Liver (tissue), 9 donors: ENCODE data around the gene EZH1. TPM values are rescaled to one million over a fixed set of nuclear protein-coding genes. Genes with fewer than 3 reads are reported as not detected.

ENCODE experiments used
- DNase-seq: peaks from one replicate; pipeline ENCODE4 v3.0.0-alpha.2; 2017; ENCODE audit warnings: low spot score
- H3K27ac ChIP-seq, 2 donors: one replicate each; pipeline ENCODE4 v1.7.0; 2013; ENCODE audit warnings: inconsistent platforms in 2 of 2, low read length in 2 of 2, control low read depth in 1 of 2, low read depth in 1 of 2, mild to moderate bottlenecking in 1 of 2
- H3K27me3 ChIP-seq, 4 donors: one replicate each; pipeline versions ENCODE4 v1.6.1 to v1.7.0; 2013; ENCODE audit warnings: low read length in 3 of 4, inconsistent platforms in 1 of 4, mild to moderate bottlenecking in 1 of 4, moderate library complexity in 1 of 4; ENCODE audit not compliant: control insufficient read depth in 4 of 4, insufficient read depth in 4 of 4
- H3K36me3 ChIP-seq, 4 donors: one replicate each; pipeline versions ENCODE4 v1.6.1 to v1.7.0; 2013; ENCODE audit warnings: low read length in 3 of 4, mild to moderate bottlenecking in 3 of 4, low read depth in 1 of 4, moderate library complexity in 1 of 4; ENCODE audit not compliant: control insufficient read depth in 4 of 4, insufficient read depth in 3 of 4
- H3K4me1 ChIP-seq, 4 donors: one replicate each; pipeline versions ENCODE4 v1.6.1 to v1.7.0; 2013; ENCODE audit warnings: low read length in 3 of 4, mild to moderate bottlenecking in 3 of 4, moderate library complexity in 1 of 4; ENCODE audit not compliant: control insufficient read depth in 4 of 4, insufficient read depth in 4 of 4
- H3K4me3 ChIP-seq, 3 donors: one replicate each; pipeline versions ENCODE4 v1.6.1 to v1.7.0; 2013; ENCODE audit warnings: low read length in 3 of 3, control low read depth in 1 of 3, low read depth in 1 of 3, mild to moderate bottlenecking in 1 of 3
- H3K9ac ChIP-seq, 2 donors: one replicate each; pipeline ENCODE4 v1.7.0; 2013; ENCODE audit warnings: low read length in 2 of 2, mild to moderate bottlenecking in 2 of 2, moderate library complexity in 2 of 2, control low read depth in 1 of 2, low read depth in 1 of 2
- H3K9me3 ChIP-seq, 4 donors: one replicate each; pipeline versions ENCODE4 v1.6.1 to v1.7.0; 2013; ENCODE audit warnings: low read length in 3 of 4; ENCODE audit not compliant: control insufficient read depth in 4 of 4
- ATF3 ChIP-seq: IDR thresholded peaks from 2 replicates; pipeline ENCODE4 v1.6.1; 2016; ENCODE audit warnings: antibody characterized with exemption
- CTCF ChIP-seq: fragments of 150-350 bp; IDR thresholded peaks from 2 replicates; pipeline ENCODE4 v1.5.1; 2017; ENCODE audit warnings: improper control_type of control experiment, low read depth, low read length; ENCODE audit not compliant: missing input control
- EGR1 ChIP-seq, 2 donors: IDR thresholded peaks; 2 replicates each; pipeline ENCODE4 v1.6.1; 2016 to 2018; ENCODE audit warnings: antibody characterized with exemption in 2 of 2, low read depth in 2 of 2
- FOXA2 ChIP-seq: IDR thresholded peaks from 2 replicates; pipeline ENCODE4 v1.6.1; 2016; ENCODE audit warnings: antibody characterized with exemption
- GABPA ChIP-seq, 2 donors: IDR thresholded peaks in 1 of 2; conservative IDR thresholded peaks in 1 of 2; 2 replicates each; pipeline ENCODE4 v1.6.1; 2016; ENCODE audit warnings: antibody characterized with exemption in 2 of 2, mild to moderate bottlenecking in 1 of 2, moderate library complexity in 1 of 2
- HNF4A ChIP-seq, 2 donors: conservative IDR thresholded peaks; 2 replicates each; pipeline ENCODE4 v1.6.1; 2016; ENCODE audit warnings: antibody characterized with exemption in 2 of 2, mild to moderate bottlenecking in 2 of 2
- HNF4G ChIP-seq: IDR thresholded peaks from 2 replicates; pipeline ENCODE4 v1.6.1; 2016; ENCODE audit warnings: antibody characterized with exemption
- JUND ChIP-seq, 2 donors: IDR thresholded peaks; 2 replicates each; pipeline ENCODE4 v1.6.1; 2016; ENCODE audit warnings: antibody characterized with exemption in 2 of 2
- MAX ChIP-seq: IDR thresholded peaks from 2 replicates; pipeline ENCODE4 v1.6.1; 2016; ENCODE audit warnings: antibody characterized with exemption
- NR2F2 ChIP-seq: IDR thresholded peaks from 2 replicates; pipeline ENCODE4 v1.6.1; 2016; ENCODE audit warnings: antibody characterized with exemption
- RAD21 ChIP-seq, 2 donors: IDR thresholded peaks; 2 replicates each; pipeline ENCODE4 v1.6.1; 2016; ENCODE audit warnings: antibody characterized with exemption in 2 of 2, mild to moderate bottlenecking in 2 of 2
- REST ChIP-seq: IDR thresholded peaks from 2 replicates; pipeline ENCODE4 v1.6.1; 2016; ENCODE audit warnings: antibody characterized with exemption, mild to moderate bottlenecking
- RXRA ChIP-seq, 2 donors: IDR thresholded peaks; 2 replicates each; pipeline ENCODE4 v1.6.1; 2017 to 2018; ENCODE audit warnings: antibody characterized with exemption in 2 of 2, mild to moderate bottlenecking in 1 of 2
- SP1 ChIP-seq: IDR thresholded peaks from 2 replicates; pipeline ENCODE4 v1.6.1; 2018; ENCODE audit warnings: antibody characterized with exemption, mild to moderate bottlenecking
- TAF1 ChIP-seq: conservative IDR thresholded peaks from 2 replicates; pipeline ENCODE4 v1.6.1; 2016; ENCODE audit warnings: antibody characterized with exemption, mild to moderate bottlenecking
- YY1 ChIP-seq: IDR thresholded peaks from 2 replicates; pipeline ENCODE4 v1.6.1; 2016; ENCODE audit warnings: antibody characterized with exemption, mild to moderate bottlenecking
- ZBTB33 ChIP-seq: IDR thresholded peaks from 2 replicates; pipeline ENCODE4 v1.6.1; 2016; ENCODE audit warnings: antibody characterized with exemption
- WGBS: extraction: QIAGEN DNeasy Blood & Tissue Kit; methylation state at CpG from one replicate; pipeline ENCODE4 v1.1.7; 2013; 5-methylcytosine and 5-hydroxymethylcytosine counted together
- polyA plus RNA-seq, 2 donors: library from polyadenylated mRNA; stranded (reverse) in 1 of 2; unstranded in 1 of 2; fragments of 200-250 nt in 1 of 2; fragments of >200 nt in 1 of 2; fragmentation: Nextera tagmentation in 1 of 2; extraction: Ambion mirVana in 1 of 2; gene quantifications; one replicate each; pipeline versions ENCODE4 v1.2.1 to v1.2.3, GENCODE V29; 2013 to 2015
- total RNA-seq, 2 donors: library from RNA; depleted of rRNA; stranded (reverse); fragments of >200 nt; gene quantifications; one replicate each; pipeline ENCODE4 v1.2.3, GENCODE V29; 2014
- donor health status: healthy.
- donor health status: healthy.
- donor health status: healthy.
- donor health status: healthy.
- donor health status: healthy.

The EZH1 gene
- total and polyA plus RNA-seq, 4 donors: 4.3 to 18.3 (median 10.9) TPM

- Histone ChIP-seq H3K4me3 (no peak overlapping the region), H3K27ac (no peak overlapping the region), H3K36me3 (peaks cover 0 to 3% (median 0%) of the 10 kb centered on the region in 4 donors), H3K9me3 (no peaks in the 10 kb centered on the region), H3K4me1 (peaks cover 4 to 16% (median 10%) of the 10 kb centered on the region in 4 donors), H3K9ac (no peak overlapping the region), H3K27me3 (peaks cover 0 to 6% (median 0%) of the 10 kb centered on the region in 4 donors)
- WGBS: 62% methylated on average over 25 of the region's 25 CpGs
- DNase-seq: no peak
- TF ChIP-seq YY1: no peak
- no peak for TF ChIP-seq TAF1
- TF ChIP-seq RXRA (IDR thresholded peaks at IDR 0.05): no peak
- no peak for TF ChIP-seq ZBTB33
- no peak for TF ChIP-seq MAX
- TF ChIP-seq RAD21 (IDR thresholded peaks at IDR 0.05): no peak
- no peak for TF ChIP-seq FOXA2
- no peak for TF ChIP-seq HNF4A (conservative IDR thresholded peaks at IDR 0.05)
- TF ChIP-seq HNF4G: no peak
- no peak for TF ChIP-seq JUND (IDR thresholded peaks at IDR 0.05)
- no peak for TF ChIP-seq EGR1 (IDR thresholded peaks at IDR 0.05; ENCODE audit: low read depth in 2 of 2)
- TF ChIP-seq NR2F2: no peak
- TF ChIP-seq SP1: no peak
- no peak for TF ChIP-seq GABPA (IDR thresholded peaks at IDR 0.05 in 1 of 2, conservative IDR thresholded peaks at IDR 0.05 in 1 of 2)
- TF ChIP-seq REST: no peak
Measured at GRCh38 chr17:42784409-42784808, 39.6 kb upstream of the EZH1 start.

GRCh38 chr17:42783791-42784138 is 38.9 kb upstream of the EZH1 start:
- WGBS: 57% methylated on average over 22 of the region's 22 CpGs
- H3K9ac ChIP-seq: no peak overlapping the region
- TF ChIP-seq CTCF (no peak), RAD21 (IDR thresholded peaks at IDR 0.05) (no peak), ATF3 (no peak)
- H3K4me3 ChIP-seq: no peak overlapping the region
- DNase-seq: no peak
- H3K36me3 ChIP-seq: peaks cover 0 to 9% (median 5%) of the 10 kb centered on the region in 4 donors
- peaks cover 4 to 16% (median 10%) of the 10 kb centered on the region in 4 donors for H3K4me1 ChIP-seq
- H3K27ac ChIP-seq: no peak overlapping the region
- no peaks in the 10 kb centered on the region for H3K9me3 ChIP-seq
- peaks cover 0 to 6% (median 0%) of the 10 kb centered on the region in 4 donors for H3K27me3 ChIP-seq
